Uterus (tissue), 4 donors: ENCODE results near the gene PRAMEF12. TPM values are rescaled to one million over a fixed set of nuclear protein-coding genes. Genes with fewer than 3 reads are reported as not detected.
"Not testable (repeated sequence)": the region's sequence is repeated elsewhere in the genome, so short reads cannot be mapped to it uniquely, and the experiment has no call there.

Experiments used
- DNase-seq, 2 donors: peaks; one replicate each; pipeline ENCODE4 v3.0.0-alpha.2; 2019 to 2020
- H3K27ac ChIP-seq, 2 donors: fragments of 200-600 bp; sonication (generic); 1 replicate in 1 of 2; 2 replicates in 1 of 2; pipeline ENCODE4 v1.5.1; 2016 to 2018
- H3K27me3 ChIP-seq, 2 donors: fragments of 200-600 bp; sonication (generic); one replicate each; pipeline ENCODE4 v1.5.1; 2018 to 2019; ENCODE audit warnings: control low read depth in 1 of 2
- H3K36me3 ChIP-seq, 2 donors: fragments of 200-600 bp; sonication (generic); one replicate each; pipeline ENCODE4 v1.5.1; 2019; ENCODE audit warnings: control low read depth in 1 of 2
- H3K4me1 ChIP-seq, 2 donors: fragments of 200-600 bp; sonication (generic); one replicate each; pipeline ENCODE4 v1.5.1; 2018 to 2019; ENCODE audit warnings: control low read depth in 1 of 2
- H3K4me3 ChIP-seq, 2 donors: fragments of 200-600 bp; sonication (generic); 1 replicate in 1 of 2; 2 replicates in 1 of 2; pipeline ENCODE4 v1.5.1; 2018 to 2019; ENCODE audit warnings: mild to moderate bottlenecking in 1 of 2
- H3K9me3 ChIP-seq, 2 donors: fragments of 200-600 bp; sonication (generic); one replicate each; pipeline ENCODE4 v1.5.1; 2019; ENCODE audit warnings: control low read depth in 1 of 2
- POLR2A ChIP-seq, 2 donors: fragments of 450-650 bp; IDR thresholded peaks; one replicate each; pipeline ENCODE4 v1.6.1; 2016; ENCODE audit warnings: antibody characterized with exemption in 2 of 2, mild to moderate bottlenecking in 1 of 2, moderate library complexity in 1 of 2
- intact Hi-C: fragments of 100-400 bp; cut with DNase I; formaldehyde crosslinking; loops from one replicate; pipeline ENCODE4 v1.15.1; 2023; ENCODE audit warnings: low total_unique reads
- total RNA-seq, 4 donors: library from RNA; depleted of rRNA in 3 of 4; stranded (reverse); fragments of >200 nt in 3 of 4; gene quantifications; one replicate each; pipeline versions ENCODE4 v1.1.0 to v1.2.4, GENCODE V29; 2014 to 2023
- TF ChIP-seq, protein P1 (sequence below), 4 experiments: fragments of 200-600 bp in 2 of 4; fragments of 450-650 bp in 2 of 4; sonication (generic) in 2 of 4; IDR thresholded peaks; one replicate each; pipeline ENCODE4 v1.5.1; 2016 to 2019; ENCODE audit warnings: antibody characterized with exemption in 4 of 4, mild to moderate bottlenecking in 2 of 4, moderate library complexity in 1 of 4
- donor health status: DM: yes; HTN: yes; CAD: no.

The PRAMEF12 gene
- total RNA-seq, result not detected

DNA sequence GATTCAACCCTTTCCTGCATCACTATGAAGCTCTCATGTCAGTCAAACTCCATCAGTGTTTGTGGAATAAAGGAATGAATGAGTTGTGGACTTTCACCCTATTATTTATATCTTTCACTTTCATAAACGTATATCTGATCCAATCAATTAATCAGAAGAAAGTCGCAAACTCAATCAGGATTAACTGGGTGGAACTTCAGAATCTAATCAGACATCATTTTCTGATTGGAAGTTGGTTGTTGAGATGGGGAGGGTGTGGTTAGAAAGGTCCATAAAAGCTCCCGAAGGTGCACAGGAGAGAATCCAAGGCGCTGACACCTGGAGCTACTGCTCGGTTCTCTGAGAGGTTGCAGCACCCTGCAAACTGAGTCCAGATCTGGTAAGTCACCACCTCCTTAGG lies at the start of gene PRAMEF12:
PRAMEF12 (plus strand) TSS at position 301 of the 400 bp plus-strand sequence. CDS start 1,130 bp downstream, outside the sequence.
- intact Hi-C loops, result no loop called here
- H3K9me3 ChIP-seq, result no peaks in the 10 kb centered on the region
- no peak within 1 kb of the TSS for H3K27ac ChIP-seq
- DNase-seq, result no peak
- H3K36me3 ChIP-seq, result no peaks in the 10 kb centered on the region
- TF ChIP-seq POLR2A (IDR thresholded peaks at IDR 0.05), result no peak
- TF ChIP-seq, protein P1, sequence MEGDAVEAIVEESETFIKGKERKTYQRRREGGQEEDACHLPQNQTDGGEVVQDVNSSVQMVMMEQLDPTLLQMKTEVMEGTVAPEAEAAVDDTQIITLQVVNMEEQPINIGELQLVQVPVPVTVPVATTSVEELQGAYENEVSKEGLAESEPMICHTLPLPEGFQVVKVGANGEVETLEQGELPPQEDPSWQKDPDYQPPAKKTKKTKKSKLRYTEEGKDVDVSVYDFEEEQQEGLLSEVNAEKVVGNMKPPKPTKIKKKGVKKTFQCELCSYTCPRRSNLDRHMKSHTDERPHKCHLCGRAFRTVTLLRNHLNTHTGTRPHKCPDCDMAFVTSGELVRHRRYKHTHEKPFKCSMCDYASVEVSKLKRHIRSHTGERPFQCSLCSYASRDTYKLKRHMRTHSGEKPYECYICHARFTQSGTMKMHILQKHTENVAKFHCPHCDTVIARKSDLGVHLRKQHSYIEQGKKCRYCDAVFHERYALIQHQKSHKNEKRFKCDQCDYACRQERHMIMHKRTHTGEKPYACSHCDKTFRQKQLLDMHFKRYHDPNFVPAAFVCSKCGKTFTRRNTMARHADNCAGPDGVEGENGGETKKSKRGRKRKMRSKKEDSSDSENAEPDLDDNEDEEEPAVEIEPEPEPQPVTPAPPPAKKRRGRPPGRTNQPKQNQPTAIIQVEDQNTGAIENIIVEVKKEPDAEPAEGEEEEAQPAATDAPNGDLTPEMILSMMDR (IDR thresholded peaks at IDR 0.05), result no peak
- H3K4me3 ChIP-seq, result no peak within 1 kb of the TSS
- H3K27me3 ChIP-seq, result no peaks in the 10 kb centered on the region
- H3K4me1 ChIP-seq, result no peaks in the 10 kb centered on the region

DNA sequence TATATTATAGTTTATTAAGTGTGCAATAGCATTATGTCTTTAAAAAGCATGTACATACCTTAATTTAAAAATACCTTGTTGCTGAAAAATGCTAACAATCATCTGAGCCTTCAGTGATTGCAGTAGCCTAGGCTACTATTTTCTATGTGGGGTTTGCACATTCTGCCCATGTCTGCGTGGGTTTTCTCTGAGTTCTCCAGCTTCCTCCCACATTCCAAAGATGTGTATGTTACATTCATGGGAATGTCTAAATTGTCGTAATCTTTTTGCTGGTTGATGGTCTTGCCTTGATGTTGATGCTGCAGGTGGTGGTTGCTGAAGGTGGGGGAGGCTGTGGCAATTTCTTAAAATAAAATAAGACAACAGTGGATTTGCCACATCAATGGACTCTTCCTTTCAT lies 45.1 kb upstream of the PRAMEF12 start:
- intact Hi-C loops, result no loop called here
- Histone ChIP-seq H3K4me3 (no peak overlapping the region), H3K4me1 (no peaks in the 10 kb centered on the region), H3K9me3 (no peaks in the 10 kb centered on the region), H3K27ac (no peak overlapping the region), H3K36me3 (no peaks in the 10 kb centered on the region), H3K27me3 (no peaks in the 10 kb centered on the region)
- no peak for DNase-seq
- TF ChIP-seq, protein P1 (IDR thresholded peaks at IDR 0.05), result no peak
- TF ChIP-seq POLR2A (IDR thresholded peaks at IDR 0.05), result no peak

DNA sequence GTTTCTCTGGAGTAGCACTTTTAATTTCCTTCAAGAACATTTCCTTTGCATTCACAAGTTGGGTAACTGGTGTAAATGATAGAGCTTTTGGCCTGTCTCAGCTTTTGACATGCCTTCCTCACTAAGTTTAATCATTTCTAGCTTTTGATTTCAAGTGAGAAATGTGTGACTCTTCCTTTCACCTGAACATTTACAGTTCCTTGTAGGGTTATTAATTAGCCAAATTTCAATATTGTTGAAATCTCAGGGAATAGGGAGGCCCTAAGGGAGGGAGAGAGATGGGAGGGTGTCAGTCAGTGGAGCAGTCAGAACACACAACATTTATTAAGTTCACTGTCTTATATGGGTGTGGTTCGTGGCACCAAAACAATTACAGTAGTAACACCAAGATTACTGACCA lies 43.4 kb upstream of the PRAMEF12 start:
- Histone ChIP-seq H3K27ac (no peak overlapping the region), H3K9me3 (no peaks in the 10 kb centered on the region), H3K36me3 (no peaks in the 10 kb centered on the region), H3K4me3 (no peak overlapping the region), H3K4me1 (no peaks in the 10 kb centered on the region), H3K27me3 (no peaks in the 10 kb centered on the region)
- intact Hi-C loops, result no loop called here
- DNase-seq, result no peak
- TF ChIP-seq, protein P1 (IDR thresholded peaks at IDR 0.05), result no peak
- no peak for TF ChIP-seq POLR2A (IDR thresholded peaks at IDR 0.05)

DNA sequence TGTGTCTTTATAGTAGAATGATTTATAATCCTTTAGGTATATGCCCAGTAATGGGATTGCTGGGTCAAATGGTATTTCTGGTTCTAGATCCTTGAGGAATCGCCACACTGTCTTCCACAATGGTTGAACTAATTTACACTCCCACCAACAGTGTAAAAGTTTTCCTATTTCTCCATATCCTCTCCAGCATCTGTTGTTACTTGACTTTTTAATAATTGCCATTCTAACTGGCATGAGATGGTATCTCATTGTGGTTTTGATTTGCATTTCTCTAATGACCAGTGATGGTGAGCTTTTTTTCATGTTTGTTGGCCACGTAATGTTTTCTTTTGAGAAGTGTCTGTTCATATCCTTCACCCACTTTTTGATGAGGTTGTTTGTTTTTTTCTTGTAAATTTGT lies 42.5 kb upstream of the PRAMEF12 start:
- H3K9me3 ChIP-seq, intact Hi-C loops, H3K4me3 ChIP-seq, DNase-seq, H3K27me3 ChIP-seq, H3K36me3 ChIP-seq, H3K4me1 ChIP-seq, H3K27ac ChIP-seq: not testable (repeated sequence)

DNA sequence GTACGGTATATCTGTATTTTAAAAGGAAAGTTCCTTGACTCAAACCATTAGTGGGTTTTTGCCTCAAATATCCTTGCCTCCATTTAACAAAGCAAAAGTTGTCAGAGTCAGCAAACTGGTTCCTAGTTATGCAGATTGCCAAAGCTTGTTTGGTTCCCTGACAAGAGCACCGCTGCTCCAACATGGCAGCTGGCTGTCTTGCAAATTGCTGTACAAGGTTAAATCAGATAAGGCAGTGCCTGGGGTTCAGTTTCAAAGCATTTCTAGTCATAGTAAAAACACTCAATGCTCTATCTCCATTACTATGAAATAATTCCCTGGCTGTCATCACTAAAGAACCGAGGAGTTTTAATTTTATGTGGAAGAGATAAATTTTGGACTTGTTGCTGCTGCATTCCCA lies 38.9 kb upstream of the PRAMEF12 start:
- intact Hi-C loops, result no loop called here
- H3K9me3 ChIP-seq, result no peaks in the 10 kb centered on the region
- no peaks in the 10 kb centered on the region for H3K4me1 ChIP-seq
- TF ChIP-seq, protein P1 (IDR thresholded peaks at IDR 0.05), result no peak
- TF ChIP-seq POLR2A (IDR thresholded peaks at IDR 0.05), result no peak
- no peaks in the 10 kb centered on the region for H3K27me3 ChIP-seq
- no peaks in the 10 kb centered on the region for H3K36me3 ChIP-seq
- H3K27ac ChIP-seq, result no peak overlapping the region
- DNase-seq, result no peak
- no peak overlapping the region for H3K4me3 ChIP-seq

DNA sequence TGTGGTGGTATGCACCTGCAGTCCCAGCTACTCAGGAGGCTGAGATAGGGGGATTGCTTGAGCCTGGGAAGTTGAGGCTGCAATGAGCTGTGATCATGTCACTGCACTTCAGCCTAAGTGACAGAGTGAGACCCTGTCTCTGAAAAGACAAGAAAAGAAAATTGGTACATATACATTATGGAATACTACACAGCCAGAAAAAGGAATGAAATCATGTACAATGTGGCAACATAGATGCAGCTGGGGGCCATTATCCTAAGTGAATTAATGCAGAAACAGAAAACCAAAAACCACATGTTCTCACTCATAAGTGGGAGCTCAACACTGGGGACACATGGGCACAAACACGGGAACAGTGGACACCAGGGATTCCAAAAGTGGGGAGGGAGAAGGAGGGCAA lies 34.6 kb upstream of the PRAMEF12 start:
- H3K36me3 ChIP-seq, result no peaks in the 10 kb centered on the region
- TF ChIP-seq, protein P1 (IDR thresholded peaks at IDR 0.05), result no peak
- H3K9me3 ChIP-seq, result no peaks in the 10 kb centered on the region
- no peak overlapping the region for H3K27ac ChIP-seq
- H3K4me1 ChIP-seq, result no peaks in the 10 kb centered on the region
- DNase-seq, result no peak
- intact Hi-C loops, result no loop called here
- no peaks in the 10 kb centered on the region for H3K27me3 ChIP-seq
- no peak overlapping the region for H3K4me3 ChIP-seq
